ENCODE data around the gene MAMDC2. TPM values are rescaled to one million over a fixed set of nuclear protein-coding genes. Genes with fewer than 3 reads are reported as not detected.
"Not testable (repeated sequence)": the region's sequence is repeated elsewhere in the genome, so short reads cannot be mapped to it uniquely, and the experiment has no call there.

MAMDC2 gene
- total and polyA plus RNA-seq, 2 of the 4 experiments (the other 2 are of a cell fraction) = 5.0 to 5.2 TPM

- no peak overlapping the region for H4K5ac ChIP-seq (ENCODE audit: low read depth, low read length)
- H3K27me3 ChIP-seq (ENCODE audit: control insufficient read depth, insufficient read depth, low read length) = no peaks in the 10 kb centered on the region
- no peak overlapping the region for H2BK5ac ChIP-seq (ENCODE audit: low read depth, low read length, poor library complexity, severe bottlenecking)
- no peak overlapping the region for H3K4me2 ChIP-seq (ENCODE audit: low read depth, low read length)
- no peaks in the 10 kb centered on the region for H3K9me3 ChIP-seq (ENCODE audit: control insufficient read depth, insufficient read depth, low read length)
- no peak overlapping the region for H2BK120ac ChIP-seq (ENCODE audit: low read depth, low read length)
- ATAC-seq (ENCODE audit: low read depth) (no peak), DNase-seq (no peak)
- no peaks in the 10 kb centered on the region for H4K20me1 ChIP-seq (ENCODE audit: insufficient read depth, low read length)
- in situ Hi-C loops (cut with MboI; ENCODE audit: low sequenced_read_pairs) = no loop called here
- no peak overlapping the region for H3K27ac ChIP-seq (ENCODE audit: insufficient read depth, low read length)
- peak overlapping the region; percentile 41; the same call in 1 of the 2 replicates for H3K14ac ChIP-seq (replicated peaks; ENCODE audit: low read depth, low read length)
- intact Hi-C loops (cut with micrococcal nuclease) = no loop called here
- H2AK5ac ChIP-seq (ENCODE audit: low read depth, low read length) = no peak overlapping the region
- no peak overlapping the region for H4K8ac ChIP-seq (ENCODE audit: low read depth in 2 of 2, low read length in 2 of 2)
- H3K36me3 ChIP-seq (ENCODE audit: control insufficient read depth, insufficient read depth, low read length) = no peaks in the 10 kb centered on the region
- no peak overlapping the region for H3K18ac ChIP-seq (ENCODE audit: low read depth, low read length)
- H3K79me1 ChIP-seq (ENCODE audit: low read depth in 1 of 2, low read length in 2 of 2) = no peaks in the 10 kb centered on the region
- 37% methylated on average over 2 of the region's 9 CpGs; no CpG with 5 or more reads in 1 of the 2 experiments for WGBS, 2 experiments (ENCODE audit: extremely low coverage in 2 of 2, insufficient read length in 1 of 2)
- no peak overlapping the region for H3K56ac ChIP-seq (ENCODE audit: extremely low read depth, insufficient read depth, low read length)
- H2BK15ac ChIP-seq (ENCODE audit: low read depth, low read length) = no peak overlapping the region
- no peak overlapping the region for H3K23ac ChIP-seq (ENCODE audit: low read depth, low read length)
- ChIA-PET POLR2A (ENCODE audit: unreplicated experiment) (no interaction called here), CTCF (no interaction called here)
- no peak overlapping the region for H3K4ac ChIP-seq (ENCODE audit: low read depth, low read length)
- H3K4me3 ChIP-seq (ENCODE audit: insufficient read depth, low read depth, low read length) = no peak overlapping the region
- TF ChIP-seq CEBPB (IDR thresholded peaks at IDR 0.05; ENCODE audit: low read depth, low read length) (no peak), RCOR1 (IDR thresholded peaks at IDR 0.05; ENCODE audit: insufficient replicate concordance, low read length) (no peak), POLR2A (IDR thresholded peaks at IDR 0.05; ENCODE audit: low read depth, low read length) (no peak)
- TF ChIP-seq, protein P1, sequence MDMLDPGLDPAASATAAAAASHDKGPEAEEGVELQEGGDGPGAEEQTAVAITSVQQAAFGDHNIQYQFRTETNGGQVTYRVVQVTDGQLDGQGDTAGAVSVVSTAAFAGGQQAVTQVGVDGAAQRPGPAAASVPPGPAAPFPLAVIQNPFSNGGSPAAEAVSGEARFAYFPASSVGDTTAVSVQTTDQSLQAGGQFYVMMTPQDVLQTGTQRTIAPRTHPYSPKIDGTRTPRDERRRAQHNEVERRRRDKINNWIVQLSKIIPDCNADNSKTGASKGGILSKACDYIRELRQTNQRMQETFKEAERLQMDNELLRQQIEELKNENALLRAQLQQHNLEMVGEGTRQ (IDR thresholded peaks at IDR 0.05; ENCODE audit: low read depth, low read length) = no peak
- H2BK20ac ChIP-seq (ENCODE audit: low read depth, low read length) = no peak overlapping the region
- no TSS peak for BruUV-seq (replicated peaks)
- no peak overlapping the region for H3K9ac ChIP-seq (ENCODE audit: low read depth, low read length)
- H2AK9ac ChIP-seq (replicated peaks; ENCODE audit: low read depth, low read length, poor library complexity) = no peak overlapping the region
- no peak overlapping the region for H4K91ac ChIP-seq (ENCODE audit: insufficient read depth, low read depth, low read length)
- dilution Hi-C loops (cut with HindIII; ENCODE audit: low sequenced_read_pairs, unreplicated experiment) = no loop called here
- peaks cover 2% of the 10 kb centered on the region; the same call in 1 of the 2 replicates for H3K9me1 ChIP-seq (ENCODE audit: insufficient read depth, low read length)
- H3K4me1 ChIP-seq (ENCODE audit: control insufficient read depth, insufficient read depth, low read length) = no peaks in the 10 kb centered on the region
- H2AFZ ChIP-seq (replicated peaks; ENCODE audit: low read length, poor library complexity) = no peak overlapping the region
These were observed 153.8 kb downstream of the MAMDC2 start for GRCh38 chr9:70197216-70198044.

GRCh38 chr9:70204743-70205142 is 161.1 kb downstream of the MAMDC2 start:
- H2AFZ ChIP-seq (replicated peaks; ENCODE audit: low read length, poor library complexity); H3K4me3 ChIP-seq (ENCODE audit: insufficient read depth, low read depth, low read length); H3K9me1 ChIP-seq (ENCODE audit: insufficient read depth, low read length); H3K27me3 ChIP-seq (ENCODE audit: control insufficient read depth, insufficient read depth, low read length); in situ Hi-C loops (cut with MboI; ENCODE audit: low sequenced_read_pairs); H2BK20ac ChIP-seq (ENCODE audit: low read depth, low read length); H3K4me2 ChIP-seq (ENCODE audit: low read depth, low read length); H2BK15ac ChIP-seq (ENCODE audit: low read depth, low read length); H3K79me1 ChIP-seq (ENCODE audit: low read depth in 1 of 2, low read length in 2 of 2); H4K5ac ChIP-seq (ENCODE audit: low read depth, low read length); H3K9me3 ChIP-seq (ENCODE audit: control insufficient read depth, insufficient read depth, low read length); H3K4me1 ChIP-seq (ENCODE audit: control insufficient read depth, insufficient read depth, low read length); H4K8ac ChIP-seq (ENCODE audit: low read depth in 2 of 2, low read length in 2 of 2); H3K18ac ChIP-seq (ENCODE audit: low read depth, low read length); CTCF ChIA-PET; H3K4ac ChIP-seq (ENCODE audit: low read depth, low read length); H3K56ac ChIP-seq (ENCODE audit: extremely low read depth, insufficient read depth, low read length); H3K23ac ChIP-seq (ENCODE audit: low read depth, low read length); ATAC-seq (ENCODE audit: low read depth); H4K91ac ChIP-seq (ENCODE audit: insufficient read depth, low read depth, low read length); H2BK5ac ChIP-seq (ENCODE audit: low read depth, low read length, poor library complexity, severe bottlenecking); H3K36me3 ChIP-seq (ENCODE audit: control insufficient read depth, insufficient read depth, low read length); H3K9ac ChIP-seq (ENCODE audit: low read depth, low read length); BruUV-seq (replicated peaks); H3K14ac ChIP-seq (replicated peaks; ENCODE audit: low read depth, low read length); intact Hi-C loops (cut with micrococcal nuclease); H3K27ac ChIP-seq (ENCODE audit: insufficient read depth, low read length); H2BK120ac ChIP-seq (ENCODE audit: low read depth, low read length); H4K20me1 ChIP-seq (ENCODE audit: insufficient read depth, low read length); H2AK5ac ChIP-seq (ENCODE audit: low read depth, low read length); DNase-seq; H2AK9ac ChIP-seq (replicated peaks; ENCODE audit: low read depth, low read length, poor library complexity); dilution Hi-C loops (cut with HindIII; ENCODE audit: low sequenced_read_pairs, unreplicated experiment); POLR2A ChIA-PET (ENCODE audit: unreplicated experiment): not testable (repeated sequence)
- 98% methylated on average over 9 of the region's 16 CpGs; no CpG with 5 or more reads in 1 of the 2 experiments for WGBS, 2 experiments (ENCODE audit: extremely low coverage in 2 of 2, insufficient read length in 1 of 2)

All from IMR-90 (cell line).